D721Med (cell line): Measurements from ENCODE around the gene IFT43.

Experiments
- DNase-seq: peaks from one replicate; pipeline ENCODE4 v3.0.0; 2011; ENCODE audit warnings: low spot score; ENCODE audit not compliant: insufficient read length
- FAIRE-seq: peaks from 2 replicates; lab custom pipeline; 2011; peaks lifted over from hg19 to GRCh38; lab: Jason Lieb, UNC
- CTCF ChIP-seq: IDR thresholded peaks from 2 replicates; pipeline ENCODE4 v1.5.1; 2012; ENCODE audit warnings: mild to moderate bottlenecking, control low read depth; ENCODE audit not compliant: insufficient read depth; ENCODE audit errors: missing control alignments

The IFT43 gene

DNA sequence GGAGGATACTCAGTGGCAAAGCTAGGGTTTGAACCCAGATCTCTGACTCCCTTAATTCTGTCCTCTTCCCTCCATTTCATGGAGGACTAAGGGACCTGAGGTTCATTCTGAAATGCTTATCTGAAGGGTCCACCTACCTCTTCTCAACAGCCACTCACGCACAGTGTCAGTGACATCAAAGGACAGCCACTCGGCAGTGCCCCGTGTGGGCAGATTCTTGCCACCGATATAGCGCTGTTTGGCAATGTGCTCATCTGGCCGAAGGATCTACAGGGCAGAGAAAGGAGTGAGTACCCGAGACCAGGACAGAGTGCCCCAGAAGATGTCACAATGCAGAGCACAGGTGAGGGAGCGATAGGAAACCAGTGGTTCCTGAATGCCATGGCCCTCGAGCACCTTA lies 14.6 kb upstream of the IFT43 start:
- FAIRE-seq (no peak), DNase-seq (no peak)
- TF ChIP-seq CTCF, result no peak

DNA sequence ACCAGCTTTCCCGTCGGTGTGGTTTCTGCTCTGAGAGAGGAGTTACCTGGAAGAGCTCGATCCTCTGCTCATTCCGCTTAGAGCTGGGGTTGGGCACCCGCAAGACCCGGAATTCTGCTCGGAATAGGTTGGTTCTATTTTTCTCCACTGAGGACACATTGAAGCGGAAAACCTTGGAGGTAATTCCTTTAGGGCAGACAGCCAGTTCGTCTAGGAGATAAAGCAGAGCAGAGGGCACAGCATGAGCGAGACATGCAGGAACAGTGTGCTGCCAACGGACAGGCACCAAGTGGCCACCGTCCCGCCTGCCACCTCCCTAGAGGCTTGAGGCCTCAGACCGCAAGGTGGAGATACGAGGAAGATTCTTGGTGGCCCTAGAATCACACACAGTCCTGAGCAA lies 14.1 kb upstream of the IFT43 start:
- FAIRE-seq, result no peak
- TF ChIP-seq CTCF, result no peak
- DNase-seq, result no peak

GRCh38 chr14:75972801-75973421 lies 12.7 kb upstream of the IFT43 start:
- FAIRE-seq, result no peak
- DNase-seq, result peak; percentile 60

DNA sequence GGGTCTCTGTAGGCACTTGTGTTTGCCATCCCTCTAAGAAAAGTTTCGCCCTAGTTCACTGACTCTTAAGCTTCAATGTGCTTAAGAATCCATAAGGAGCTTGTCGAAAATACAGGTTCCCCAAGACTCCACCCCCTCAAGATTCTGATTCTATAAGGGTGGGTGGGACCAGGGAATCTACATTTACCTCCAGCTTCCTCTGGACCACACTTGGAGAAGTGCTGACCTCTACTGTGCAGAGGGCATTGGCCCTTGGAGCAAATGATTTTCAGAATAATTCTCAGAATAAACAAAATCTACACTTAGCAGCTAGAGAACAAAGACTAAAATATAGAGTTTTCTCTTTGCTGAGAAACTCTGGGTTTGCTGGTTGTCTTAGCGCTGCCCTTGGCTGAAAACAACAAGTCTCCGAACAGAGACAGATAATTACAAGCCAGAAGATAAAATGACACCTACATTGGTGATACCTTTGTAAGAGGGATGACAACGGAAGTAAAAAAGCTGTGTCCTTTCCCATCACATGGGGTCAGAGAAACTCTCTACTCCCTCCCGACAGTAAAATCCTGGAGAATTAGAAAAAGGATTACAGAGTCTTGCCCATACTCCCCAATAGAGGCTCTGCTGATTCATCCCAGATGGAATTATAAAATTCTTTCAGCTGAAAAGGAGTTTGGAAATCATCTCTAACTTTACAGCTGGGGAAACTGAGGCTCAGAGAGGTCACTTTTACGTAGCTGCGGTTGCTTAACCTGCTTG lies 8.6 kb upstream of the IFT43 start:
- FAIRE-seq (no peak), DNase-seq (no peak)
- TF ChIP-seq CTCF, result no peak

More at GRCh38 chr14:75972801-75973421, 12.7 kb upstream of the IFT43 start:
- no peak for TF ChIP-seq CTCF

DNA sequence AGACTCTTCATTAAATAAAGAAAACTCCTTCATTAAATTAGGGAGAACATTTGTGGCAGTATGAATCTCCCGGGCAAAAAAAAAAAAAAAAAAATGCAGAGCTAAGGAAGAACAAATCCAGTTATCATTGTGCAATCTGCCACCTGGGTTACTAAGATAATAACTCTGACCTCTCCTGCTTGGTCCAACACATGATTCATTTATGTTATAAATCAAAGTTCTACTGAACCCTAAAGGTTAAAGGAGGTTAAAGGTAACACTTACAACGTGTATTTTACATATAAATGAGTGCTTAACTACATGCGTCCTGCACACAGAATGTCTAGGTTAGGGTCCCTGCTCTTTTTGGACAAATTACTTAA lies 8.0 kb upstream of the IFT43 start:
- no peak for FAIRE-seq
- DNase-seq, result no peak
- TF ChIP-seq CTCF, result no peak

- no peak for TF ChIP-seq CTCF
- FAIRE-seq (no peak), DNase-seq (no peak)
Measured at GRCh38 chr14:75978249-75978731, 7.3 kb upstream of the IFT43 start.

- FAIRE-seq (no peak), DNase-seq (peak; percentile 49)
- TF ChIP-seq CTCF, result peak; percentile 72
Measured at GRCh38 chr14:75979071-75979571, 6.4 kb upstream of the IFT43 start.
